Hypothalamus (tissue), 51 donors: Measurements from ENCODE around the gene RFPL3.

Experiments
- DNase-seq, 51 donors: peaks; one replicate each; lab custom pipeline; 2025; lab: John Stamatoyannopoulos, UW

Gene RFPL3

DNA sequence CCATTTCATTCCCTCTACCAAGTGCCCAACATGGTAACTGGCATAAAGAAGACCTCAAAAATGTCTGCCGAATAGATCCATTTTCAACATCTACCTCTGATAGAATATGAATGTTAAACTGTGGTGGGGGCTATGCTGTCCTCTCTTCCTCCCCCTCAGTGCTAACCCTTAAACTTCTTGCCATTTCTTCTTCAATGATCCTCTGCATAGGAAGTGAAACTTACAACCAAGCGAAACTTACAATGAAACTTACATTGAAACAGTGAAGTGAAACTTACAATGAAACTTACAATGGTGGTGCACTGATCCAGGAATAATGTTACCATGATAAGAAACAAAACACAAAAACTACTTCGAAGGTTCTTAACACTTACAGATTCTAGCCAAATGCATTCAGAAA is 49.6 kb downstream of the RFPL3 start:
- DNase-seq: no peak

DNA sequence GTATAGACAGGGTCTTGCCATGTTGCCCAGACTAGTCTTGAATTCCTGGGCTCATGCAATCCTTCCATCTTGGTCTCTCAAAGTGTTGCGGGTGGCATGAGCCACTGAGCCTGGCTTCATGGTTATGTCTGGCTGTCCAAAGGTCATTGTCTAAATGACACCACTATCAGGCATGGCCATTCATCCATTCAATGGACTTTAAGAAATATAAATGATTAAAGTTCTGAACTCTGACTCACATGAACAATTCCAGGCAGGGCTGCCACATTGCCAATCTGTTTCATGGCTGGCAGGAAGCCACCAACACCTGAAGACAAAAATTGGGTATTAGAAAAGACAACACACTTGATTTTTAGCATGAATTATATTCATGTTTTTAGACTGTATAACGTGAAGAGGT is 50.3 kb downstream of the RFPL3 start:
- DNase-seq: no peak

- DNase-seq: no peak
These were observed 52.3 kb downstream of the RFPL3 start for GRCh38 chr22:32409977-32410376.

DNA sequence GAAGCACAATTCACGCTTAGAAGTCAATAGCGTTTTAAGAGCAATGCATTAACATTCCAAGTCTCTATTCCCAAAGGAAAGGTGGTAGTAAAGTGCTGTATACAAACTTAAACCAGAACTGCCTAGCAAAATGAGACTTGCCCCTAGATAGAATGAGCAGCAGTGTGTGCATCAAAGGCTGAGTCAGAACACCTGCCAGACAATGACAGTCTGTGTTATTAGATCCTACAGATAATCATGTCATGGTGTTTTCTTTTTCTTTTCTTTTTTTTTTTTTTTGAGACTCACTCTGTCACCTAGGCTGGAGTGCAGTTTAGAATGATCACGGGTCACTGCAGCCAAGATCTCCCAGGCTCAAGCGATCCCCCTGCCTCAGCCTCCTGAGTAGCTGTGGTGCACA is 52.8 kb downstream of the RFPL3 start:
- no peak for DNase-seq
